AG08396 (cell line): Measurements from ENCODE around the gene IRF8.

Experiments used
- DNase-seq: peaks from one replicate; pipeline ENCODE4 v3.0.0; 2012; ENCODE audit warnings: low spot score, mixed read lengths

The IRF8 gene

DNA sequence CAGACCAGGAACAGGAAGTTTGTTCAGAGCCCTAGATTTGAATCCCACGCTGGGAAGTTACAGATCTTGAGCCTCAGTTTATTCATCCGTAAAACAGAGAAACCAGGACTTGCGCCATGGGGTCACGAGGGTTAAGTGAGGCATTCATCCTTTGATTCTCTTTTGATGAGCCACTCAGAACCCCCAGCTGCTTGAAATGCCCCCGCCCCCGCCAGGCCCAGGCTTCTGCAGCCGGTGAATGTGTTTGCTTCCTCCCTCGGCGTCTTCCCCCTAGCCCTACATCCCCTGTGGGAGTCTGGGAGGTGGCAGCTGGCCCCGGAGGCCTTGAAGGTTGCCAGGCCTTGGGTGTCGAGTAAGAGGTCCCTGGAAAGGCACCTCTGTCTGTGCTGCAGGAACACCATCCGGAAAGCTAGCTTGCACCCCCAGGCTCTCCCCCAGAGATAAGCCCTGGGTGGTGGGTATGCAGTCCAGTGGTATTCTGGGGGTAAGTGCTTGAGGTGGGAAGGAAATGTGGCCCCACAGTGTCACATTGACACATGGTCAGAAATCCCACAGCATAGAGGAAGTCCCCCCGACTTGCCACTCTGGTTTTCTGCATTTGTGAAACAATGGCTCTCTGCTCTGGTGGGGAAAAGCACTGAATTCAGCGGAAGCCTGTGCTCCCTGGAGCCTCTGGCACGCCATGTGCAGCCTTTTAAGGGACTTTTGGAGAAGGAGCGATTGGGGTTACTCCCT, 14.9 kb downstream of the IRF8 start:
- no peak for DNase-seq

GRCh38 chr16:85914423-85914794, 15.4 kb downstream of the IRF8 start:
- DNase-seq = no peak

DNA sequence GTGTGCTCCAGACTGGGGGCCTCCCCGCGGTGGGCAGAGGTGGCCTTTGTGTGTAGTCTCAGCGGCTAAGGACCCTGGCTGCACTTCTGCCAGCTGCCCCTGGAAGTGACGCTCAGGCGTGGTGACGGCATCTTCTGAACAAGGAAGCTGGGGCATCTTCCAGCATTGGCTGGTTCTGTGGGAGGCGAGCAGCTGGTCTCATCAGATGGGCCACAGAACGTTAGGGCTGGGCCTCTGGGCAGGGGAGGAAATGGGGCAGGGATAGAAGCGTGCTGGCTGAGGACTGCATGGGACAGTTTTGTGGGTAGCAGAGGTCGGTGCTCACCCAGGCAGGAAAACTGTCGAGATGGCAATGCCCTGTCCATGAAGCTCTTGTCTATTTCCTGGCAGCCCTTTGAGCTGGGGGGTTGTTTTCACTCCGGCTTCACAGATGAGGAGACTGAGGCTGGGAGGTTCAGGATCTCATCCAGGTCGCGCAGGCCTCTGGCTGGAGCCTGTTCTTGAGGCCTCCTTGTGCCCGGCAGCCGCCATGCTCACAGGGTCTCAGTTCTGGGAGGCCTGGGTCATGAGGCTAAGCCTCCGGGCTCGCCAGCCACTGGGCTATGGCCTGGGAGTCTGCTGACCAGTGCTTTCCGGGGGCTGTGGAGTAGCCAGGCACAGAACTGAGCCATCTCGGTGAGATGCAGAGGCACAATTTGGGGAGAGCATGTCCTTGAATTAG, 16.3 kb downstream of the IRF8 start:
- no peak for DNase-seq

- DNase-seq = no peak
Observed at GRCh38 chr16:85916141-85916890, 17.4 kb downstream of the IRF8 start.

- no peak for DNase-seq
Observed at GRCh38 chr16:85917012-85917411, 18.1 kb downstream of the IRF8 start.

DNA sequence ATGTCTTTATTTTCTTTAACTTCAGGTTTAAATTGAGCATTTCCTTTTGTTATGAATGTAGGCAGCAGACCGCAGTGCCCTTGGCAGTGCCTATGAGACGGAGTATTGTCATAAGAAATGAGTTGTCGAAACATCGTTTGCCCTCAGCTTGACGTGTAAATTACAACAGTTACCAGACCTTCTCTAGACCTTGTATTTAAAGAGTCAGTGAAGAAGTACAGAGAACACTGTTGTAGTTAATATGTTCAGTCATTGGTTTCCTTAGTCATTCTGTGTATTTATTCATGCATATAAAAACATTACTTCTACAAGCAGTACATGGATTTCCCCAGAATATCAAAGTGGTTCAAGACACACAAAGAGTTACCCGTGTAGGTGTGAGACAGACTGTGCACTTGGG, 19.0 kb downstream of the IRF8 start:
- no peak for DNase-seq

GRCh38 chr16:85918436-85918835, 19.5 kb downstream of the IRF8 start:
- DNase-seq = no peak

DNA sequence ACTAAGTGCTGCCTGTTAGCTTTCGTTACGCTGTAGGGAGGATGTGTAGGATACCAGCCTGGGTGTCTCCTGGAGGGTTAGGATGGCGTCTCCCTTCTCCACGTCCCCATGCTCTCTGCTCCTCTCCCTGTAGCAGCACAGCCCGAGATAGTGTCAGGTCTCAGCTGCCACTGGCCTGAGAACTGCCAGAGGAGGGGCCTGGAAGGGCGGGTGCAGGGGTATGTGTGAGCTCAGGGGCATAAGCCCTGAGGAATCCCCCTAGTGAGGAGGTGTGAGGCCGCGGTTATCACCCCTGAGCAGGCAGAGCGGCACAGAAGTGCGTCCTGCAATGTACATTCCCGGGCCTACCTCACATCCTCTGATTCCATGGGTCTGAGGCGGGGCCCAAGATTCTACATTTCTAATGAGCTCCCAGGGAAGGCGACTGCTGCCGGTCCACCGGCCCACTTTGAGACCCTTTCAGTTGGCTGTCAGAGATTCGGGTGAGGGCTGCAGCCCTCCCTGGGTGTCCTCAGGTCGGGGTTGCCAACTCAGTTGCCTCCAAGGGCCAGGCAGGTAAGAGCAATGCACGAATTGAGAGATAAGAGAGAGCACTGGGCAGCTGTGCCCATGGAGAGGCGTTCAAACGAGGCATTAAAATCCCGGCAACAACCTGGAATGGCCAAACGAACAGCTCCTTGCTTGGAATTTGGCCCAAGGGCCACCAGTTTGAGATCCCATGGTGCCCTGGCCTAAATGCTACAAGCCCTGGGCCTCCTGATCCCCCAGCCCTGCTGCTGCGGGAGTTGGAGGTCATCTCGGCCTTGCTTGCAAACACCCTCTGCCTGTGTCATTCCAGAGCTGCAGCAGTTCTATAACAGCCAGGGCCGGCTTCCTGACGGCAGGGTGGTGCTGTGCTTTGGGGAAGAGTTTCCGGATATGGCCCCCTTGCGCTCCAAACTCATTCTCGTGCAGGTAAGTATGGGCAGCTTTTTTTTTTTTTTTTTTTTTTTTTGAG, 20.6 kb downstream of the IRF8 start:
- no peak for DNase-seq

DNA sequence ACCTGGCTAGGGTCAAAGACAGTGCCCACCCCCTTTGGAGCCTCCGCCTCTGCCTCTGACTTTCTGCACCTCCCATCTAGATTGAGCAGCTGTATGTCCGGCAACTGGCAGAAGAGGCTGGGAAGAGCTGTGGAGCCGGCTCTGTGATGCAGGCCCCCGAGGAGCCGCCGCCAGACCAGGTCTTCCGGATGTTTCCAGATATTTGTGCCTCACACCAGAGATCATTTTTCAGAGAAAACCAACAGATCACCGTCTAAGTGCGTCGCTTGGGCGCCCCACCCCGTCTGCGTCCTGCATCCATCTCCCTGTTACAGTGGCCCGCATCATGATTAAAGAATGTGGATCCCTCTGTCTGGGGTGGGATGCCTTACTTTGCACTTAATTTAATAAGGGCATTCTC, 22.1 kb downstream of the IRF8 start:
- no peak for DNase-seq

DNA sequence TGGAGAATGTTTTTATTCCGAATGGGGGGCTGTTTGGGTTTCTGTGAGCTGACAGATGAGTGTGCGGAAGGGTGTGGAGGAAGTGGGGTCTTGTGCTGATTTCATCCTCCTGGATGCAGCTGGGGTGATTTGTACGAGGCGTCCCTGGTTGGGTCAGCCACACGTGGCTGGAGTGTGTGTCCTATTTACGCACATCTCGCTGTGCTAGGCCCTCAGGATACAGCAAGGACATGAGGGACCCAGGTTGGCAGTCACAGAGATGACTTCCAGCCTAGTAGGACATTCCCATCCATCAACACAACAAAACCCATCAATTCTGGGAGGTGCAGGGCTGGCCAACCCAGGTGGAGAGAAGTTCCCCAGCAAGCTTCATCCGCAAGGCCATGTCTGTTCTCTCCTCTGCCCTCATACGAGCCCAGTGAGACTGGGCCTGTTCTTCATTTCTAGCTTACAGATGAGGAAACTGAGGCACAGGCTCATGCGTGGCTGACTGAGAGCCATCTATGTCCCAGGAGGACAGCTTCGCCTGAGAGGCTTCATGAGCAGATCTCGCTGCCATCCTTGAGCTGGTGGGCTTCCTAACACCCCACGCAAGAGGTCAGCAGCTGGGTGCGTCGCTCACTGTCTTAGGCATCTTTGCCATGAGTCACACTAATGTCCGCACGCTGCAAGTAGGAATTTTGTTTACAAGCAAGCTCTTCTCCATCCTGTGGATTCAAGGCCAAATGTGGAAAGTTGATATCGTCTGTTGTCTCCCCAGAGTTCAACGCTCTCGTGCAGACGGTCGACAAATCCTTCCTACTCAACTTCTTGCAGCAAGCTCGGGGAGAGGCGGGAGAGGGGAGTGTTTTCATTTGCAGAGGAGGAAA, 24.4 kb downstream of the IRF8 start:
- no peak for DNase-seq

DNA sequence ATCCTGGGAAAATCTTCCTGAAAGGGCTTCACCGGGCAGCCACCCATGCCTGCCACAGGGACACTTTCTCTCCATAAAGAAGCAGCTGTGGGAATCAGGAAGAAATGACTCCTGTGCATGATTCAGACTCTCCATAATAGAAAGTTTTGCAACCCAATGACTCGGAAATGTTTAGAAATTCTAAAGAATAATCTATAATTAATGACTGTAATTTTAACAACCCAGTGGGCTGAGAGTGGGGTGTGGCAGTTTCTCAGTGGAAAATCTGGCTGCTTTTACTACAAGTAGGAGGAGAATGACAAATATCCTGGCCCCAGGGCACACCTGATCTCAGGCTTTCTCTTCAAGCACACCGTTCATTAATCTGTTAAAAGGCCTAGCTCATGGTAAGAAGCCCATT, 25.7 kb downstream of the IRF8 start:
- peak; percentile 25 for DNase-seq

- no peak for DNase-seq
Observed at GRCh38 chr16:85926370-85926769, 27.4 kb downstream of the IRF8 start.

- no peak for DNase-seq
Observed at GRCh38 chr16:85927371-85927770, 28.4 kb downstream of the IRF8 start.

DNA sequence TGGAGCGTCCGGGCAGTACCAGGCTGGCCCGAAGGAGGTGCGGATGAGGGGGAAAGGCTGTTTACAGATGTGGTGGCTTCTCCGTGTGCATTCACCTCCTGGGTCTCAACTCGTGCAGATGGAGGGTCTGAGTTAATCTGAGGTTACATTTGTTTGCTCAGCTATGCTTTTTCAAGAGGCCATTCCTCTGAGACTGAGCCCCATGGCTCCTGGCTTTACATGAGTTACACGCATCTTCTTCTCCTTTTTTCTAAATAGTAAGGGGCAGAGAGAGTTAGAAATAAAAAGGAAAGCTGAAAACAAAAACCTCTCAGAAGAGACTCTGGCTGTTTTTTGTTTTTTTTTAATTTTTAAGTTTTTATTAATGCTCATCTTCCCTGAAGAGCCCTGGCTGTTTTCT, 29.0 kb downstream of the IRF8 start:
- no peak for DNase-seq

GRCh38 chr16:85928401-85928820, 29.4 kb downstream of the IRF8 start:
- peak; percentile 32 for DNase-seq

- no peak for DNase-seq
Observed at GRCh38 chr16:85929259-85929721, 30.3 kb downstream of the IRF8 start.

- DNase-seq = no peak
Observed at GRCh38 chr16:85930301-85930700, 31.3 kb downstream of the IRF8 start.

DNA sequence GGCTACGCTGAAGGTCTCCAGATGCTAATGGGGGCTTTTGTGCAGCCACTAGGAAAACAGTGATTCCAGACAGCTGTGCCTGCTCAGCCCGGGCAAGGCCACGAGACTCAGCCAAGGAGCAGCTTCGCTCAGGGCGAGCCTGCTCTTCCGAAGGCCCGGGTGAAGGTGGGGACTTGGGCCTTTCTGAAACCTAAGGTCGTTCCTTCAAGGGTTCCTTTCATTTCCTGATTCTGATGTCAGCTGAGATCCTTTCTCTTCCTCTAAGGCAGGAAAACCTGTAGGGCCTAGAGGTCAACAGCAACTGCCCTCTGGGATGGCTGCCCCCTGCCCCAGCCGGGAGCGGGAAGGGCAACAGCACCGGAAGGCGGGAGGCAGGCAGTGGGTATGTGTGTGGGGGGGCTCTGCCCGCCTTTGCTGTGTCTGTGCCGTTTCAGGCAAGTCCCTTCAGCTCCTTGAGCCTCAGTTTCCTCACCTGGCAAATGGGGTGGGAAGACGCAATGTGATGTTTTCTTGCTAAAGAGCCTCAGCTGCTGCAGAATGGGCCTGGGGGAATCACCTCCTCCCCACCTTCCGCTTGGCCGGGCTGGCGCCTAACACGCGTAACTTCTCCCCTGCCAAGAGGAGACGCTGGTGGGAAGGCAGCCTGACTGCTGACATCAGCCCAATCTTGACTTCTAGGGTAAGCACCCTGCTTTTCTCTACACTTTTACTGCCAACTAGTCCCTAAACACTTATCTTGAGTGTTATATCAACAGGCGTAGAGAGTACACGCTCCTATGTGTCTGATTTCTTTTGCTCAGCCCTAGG, 32.8 kb downstream of the IRF8 start:
- DNase-seq = no peak

DNA sequence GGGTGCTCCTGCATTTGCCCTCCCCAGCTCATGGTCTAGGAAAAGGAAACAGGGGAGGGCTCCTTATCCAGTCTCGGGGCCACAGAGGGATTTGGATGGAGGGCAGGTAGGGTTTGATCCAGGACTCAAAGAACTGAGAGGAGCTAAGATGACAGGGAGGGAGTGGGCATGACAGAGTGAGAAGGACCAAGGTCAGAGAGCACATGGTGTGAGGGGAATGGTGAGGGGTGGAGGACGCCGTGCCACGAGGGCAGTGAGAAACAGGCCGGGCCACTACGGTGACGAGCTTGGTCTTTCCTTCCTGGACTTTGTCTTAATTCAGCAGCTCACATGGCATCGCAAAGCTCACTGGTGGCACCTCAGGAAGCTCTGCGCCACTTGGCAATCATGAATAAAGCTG, 35.2 kb downstream of the IRF8 start:
- no peak for DNase-seq
